Stomach (tissue), 4 donors: ENCODE measurements around the gene PCK2.

Source experiments
- CTCF ChIP-seq, 7 experiments: fragments of 450-650 bp in 4 of 7; fragments of 200-600 bp in 3 of 7; sonication (generic) in 3 of 7; IDR thresholded peaks; one replicate each; pipeline ENCODE4 v1.5.1; 2016 to 2019; ENCODE audit warnings: antibody characterized with exemption in 7 of 7, control low read depth in 2 of 7, mild to moderate bottlenecking in 1 of 7
- POLR2A ChIP-seq, 4 donors: fragments of 450-650 bp; IDR thresholded peaks; one replicate each; pipeline ENCODE4 v1.6.1; 2016; ENCODE audit warnings: antibody characterized with exemption in 4 of 4, control low read depth in 2 of 4, mild to moderate bottlenecking in 1 of 4, moderate library complexity in 1 of 4

- TF ChIP-seq CTCF (IDR thresholded peaks at IDR 0.05) (peak in 5 of 7 experiments; percentile 50 to 72 (median 66)), POLR2A (IDR thresholded peaks at IDR 0.05) (peak in 1 of 4 donors; percentile 30)
Measured at GRCh38 chr14:24141097-24141880, 47.2 kb downstream of the PCK2 start, which contains the start of gene EMC9.
